ENCODE data around the gene AIF1L.
"Not testable (repeated sequence)": the region's sequence is repeated elsewhere in the genome, so short reads cannot be mapped to it uniquely, and the experiment has no call there.

AIF1L gene

DNA sequence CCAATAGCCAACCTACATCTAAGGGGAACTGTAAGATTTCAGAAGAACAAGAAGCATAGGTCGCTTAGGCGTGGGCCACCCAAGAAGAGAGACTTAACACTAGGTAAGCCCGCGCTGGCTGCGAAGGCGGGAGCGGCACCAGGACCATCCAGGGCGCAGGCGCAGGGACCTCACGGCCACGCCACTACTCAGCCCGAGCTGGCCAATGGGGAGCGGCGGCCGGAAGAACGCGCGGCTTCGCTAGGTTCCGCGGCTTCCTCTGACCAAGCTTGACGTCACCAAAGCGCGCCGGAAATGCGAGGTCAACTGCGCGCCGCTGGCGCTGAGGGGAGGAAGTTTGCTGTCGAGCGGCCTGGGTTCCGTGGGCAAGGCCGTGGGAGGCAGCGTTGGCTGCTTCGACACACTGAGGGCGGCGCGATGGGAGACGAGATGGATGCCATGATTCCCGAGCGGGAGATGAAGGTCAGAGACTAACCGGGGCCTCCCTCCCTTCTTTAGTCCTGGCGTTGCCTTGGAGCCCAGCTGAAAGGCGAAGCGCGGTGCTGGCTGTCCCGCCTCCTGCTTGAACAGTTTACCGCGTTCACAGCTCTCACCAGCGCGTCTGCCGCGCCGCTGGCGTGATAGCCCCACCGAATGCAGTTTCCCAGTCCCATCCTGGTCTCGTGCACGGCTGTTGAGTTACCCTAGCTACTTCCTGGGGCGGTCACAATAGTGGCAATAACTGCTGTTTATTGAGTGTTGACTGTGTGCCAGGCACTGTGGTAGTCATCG, 29.1 kb downstream of the AIF1L start, which contains the start of gene NUP214:
NUP214 (plus strand) TSS at position 299 of the 771 bp plus-strand sequence; CDS start at position 418, 119 bp downstream.
- DNase-seq = peak; percentile 98 to 100

DNA sequence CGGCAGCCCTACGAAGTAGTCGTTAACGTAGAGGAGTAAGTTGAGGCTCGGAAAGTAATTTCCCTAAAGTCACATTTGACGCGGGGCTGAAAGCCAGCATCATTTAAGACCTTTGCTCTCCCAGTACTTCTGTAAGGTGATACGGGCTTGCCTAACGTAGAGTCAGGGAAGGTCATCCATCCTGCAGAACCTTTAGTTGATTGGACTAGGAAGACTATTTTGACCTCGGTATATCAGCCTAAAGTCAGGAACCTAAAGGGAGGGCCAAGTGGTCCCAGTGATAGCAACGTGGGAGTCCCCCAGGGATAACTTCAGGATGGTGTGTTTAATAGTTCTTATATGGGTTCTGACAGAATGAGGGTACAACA, 29.7 kb downstream of the AIF1L start:
- no peak for DNase-seq

DNA sequence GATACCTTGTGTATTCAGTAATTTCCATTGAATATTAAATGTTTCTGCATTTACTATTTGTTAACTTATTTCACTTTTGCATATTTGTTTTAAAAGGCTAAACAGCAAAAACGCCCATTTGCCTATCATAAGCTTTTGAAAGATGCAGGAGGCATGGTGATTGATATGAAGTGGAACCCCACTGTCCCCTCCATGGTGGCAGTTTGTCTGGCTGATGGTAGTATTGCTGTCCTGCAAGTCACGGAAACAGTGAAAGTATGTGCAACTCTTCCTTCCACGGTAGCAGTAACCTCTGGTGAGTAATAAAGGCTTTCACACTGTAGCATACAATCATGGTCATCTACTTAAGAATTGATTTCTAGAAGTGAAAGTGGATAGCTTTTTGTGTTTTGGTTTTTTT, 32.9 kb downstream of the AIF1L start:
- no peak for DNase-seq

DNA sequence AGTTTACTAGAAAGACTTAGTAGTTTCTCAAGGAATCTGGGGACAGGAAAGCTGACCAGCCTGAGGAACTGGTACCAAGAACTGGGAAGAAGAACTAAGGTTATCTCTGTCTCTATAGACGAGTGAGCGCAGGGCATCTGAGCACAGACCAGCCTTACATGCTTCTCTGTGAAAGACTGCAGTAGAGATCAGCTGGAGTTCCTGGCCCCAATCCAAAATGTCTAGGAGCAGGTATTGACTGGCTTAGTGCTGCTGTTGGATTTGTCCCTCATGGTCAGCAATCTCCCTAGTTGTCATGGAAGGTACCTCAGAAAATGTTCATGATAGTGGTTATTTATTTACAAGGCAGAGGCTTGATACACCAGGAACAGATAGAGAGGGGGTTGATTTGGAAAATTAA, 42.3 kb downstream of the AIF1L start:
- DNase-seq = no peak

DNA sequence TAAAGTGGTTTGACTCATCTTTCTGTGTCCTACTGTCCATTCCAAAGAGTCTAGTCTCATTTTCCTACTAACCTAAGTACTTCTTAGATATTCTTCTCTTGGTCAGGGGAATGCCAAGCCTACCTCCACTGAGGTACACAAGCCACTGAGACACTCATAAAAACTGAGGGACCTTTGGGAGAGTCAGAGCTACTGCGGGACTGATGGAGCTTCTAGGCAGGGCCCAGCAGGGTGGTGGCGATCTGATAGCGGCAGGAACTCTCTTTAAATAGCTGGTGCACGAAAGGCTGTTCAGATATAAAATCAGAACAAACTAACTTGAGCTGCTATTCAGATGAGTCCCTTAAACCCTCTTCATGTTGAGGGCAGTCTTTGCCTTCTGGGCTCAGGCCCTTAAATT, 43.8 kb downstream of the AIF1L start:
- no peak for DNase-seq

DNA sequence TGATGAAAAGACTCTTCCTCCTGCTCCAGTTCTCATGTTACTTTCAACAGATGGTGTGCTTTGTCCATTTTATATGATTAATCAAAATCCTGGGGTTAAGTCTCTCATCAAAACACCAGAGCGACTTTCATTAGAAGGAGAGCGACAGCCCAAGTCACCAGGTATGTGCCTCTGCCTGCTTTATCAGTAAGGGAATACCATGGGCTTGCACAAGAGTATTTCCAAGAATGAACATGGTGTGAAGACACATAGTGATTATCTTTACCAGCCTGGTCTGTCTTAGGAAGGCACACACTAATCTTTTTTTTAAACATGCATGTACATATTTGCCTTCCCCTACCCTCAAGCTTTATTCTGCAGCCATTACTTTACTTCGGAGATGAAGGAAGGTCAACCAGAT, 44.2 kb downstream of the AIF1L start:
- DNase-seq = no peak

DNA sequence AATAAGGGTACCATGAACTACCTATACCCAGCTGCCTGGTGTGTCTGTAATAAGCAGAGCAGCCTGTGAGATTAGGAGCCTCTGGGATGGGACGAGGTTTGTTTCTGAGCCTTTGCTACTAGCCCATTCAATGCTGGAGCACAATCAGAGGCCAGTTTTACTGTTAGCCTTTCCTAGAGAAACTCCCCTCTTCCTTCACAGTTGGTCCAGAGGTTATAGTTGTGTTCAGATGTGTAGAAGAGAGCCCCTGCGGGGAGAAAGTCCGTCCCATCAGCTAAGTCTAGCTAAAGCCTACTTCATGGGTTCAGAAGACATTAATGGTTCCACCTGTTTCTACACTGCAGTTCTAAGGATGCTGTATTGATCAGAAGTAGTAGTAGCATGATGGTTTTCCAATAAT, 45.8 kb downstream of the AIF1L start:
- no peak for DNase-seq

DNA sequence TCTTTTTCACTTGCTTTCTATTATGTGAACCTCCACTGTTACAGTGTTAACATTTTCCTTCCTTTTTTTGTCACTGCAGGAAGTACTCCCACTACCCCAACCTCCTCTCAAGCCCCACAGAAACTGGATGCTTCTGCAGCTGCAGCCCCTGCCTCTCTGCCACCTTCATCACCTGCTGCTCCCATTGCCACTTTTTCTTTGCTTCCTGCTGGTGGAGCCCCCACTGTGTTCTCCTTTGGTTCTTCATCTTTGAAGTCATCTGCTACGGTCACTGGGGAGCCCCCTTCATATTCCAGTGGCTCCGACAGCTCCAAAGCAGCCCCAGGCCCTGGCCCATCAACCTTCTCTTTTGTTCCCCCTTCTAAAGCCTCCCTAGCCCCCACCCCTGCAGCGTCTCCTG, 47.9 kb downstream of the AIF1L start:
- no peak for DNase-seq

DNA sequence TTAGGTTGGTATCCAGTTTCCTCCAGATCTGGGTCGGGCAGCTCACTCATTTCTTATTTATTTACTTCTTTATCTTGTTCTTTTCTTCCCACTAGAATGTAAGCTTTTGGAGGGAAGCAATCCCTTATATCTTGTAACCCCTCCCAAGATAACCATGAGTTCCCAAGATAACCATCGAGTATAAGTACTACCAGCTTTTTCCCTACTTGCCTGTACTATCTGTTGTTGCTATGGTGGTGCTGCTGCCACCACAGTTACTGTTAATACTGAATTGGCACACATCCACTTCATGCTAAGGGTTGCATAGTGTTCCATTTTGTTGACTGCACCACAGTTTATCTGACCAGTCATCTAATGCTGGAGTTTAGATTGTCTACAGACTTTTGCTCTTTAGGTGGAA, 48.9 kb downstream of the AIF1L start:
- DNase-seq = no peak

DNA sequence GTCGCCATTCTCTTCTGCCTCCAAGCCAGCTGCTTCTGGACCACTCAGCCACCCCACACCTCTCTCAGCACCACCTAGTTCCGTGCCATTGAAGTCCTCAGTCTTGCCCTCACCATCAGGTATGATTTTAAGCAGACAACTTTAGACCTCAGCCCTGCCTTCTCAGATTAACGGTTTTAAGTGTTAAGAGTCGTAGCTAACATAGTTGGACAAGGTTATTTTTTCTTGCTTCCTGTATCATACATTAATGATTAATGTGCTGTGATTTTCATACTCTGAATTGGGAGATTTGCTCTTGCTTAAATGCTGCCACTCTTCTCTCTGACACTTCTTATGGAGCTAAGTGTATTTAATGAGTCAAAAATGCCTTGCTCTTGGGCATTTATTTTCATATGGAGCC, 49.9 kb downstream of the AIF1L start:
- no peak for DNase-seq

DNA sequence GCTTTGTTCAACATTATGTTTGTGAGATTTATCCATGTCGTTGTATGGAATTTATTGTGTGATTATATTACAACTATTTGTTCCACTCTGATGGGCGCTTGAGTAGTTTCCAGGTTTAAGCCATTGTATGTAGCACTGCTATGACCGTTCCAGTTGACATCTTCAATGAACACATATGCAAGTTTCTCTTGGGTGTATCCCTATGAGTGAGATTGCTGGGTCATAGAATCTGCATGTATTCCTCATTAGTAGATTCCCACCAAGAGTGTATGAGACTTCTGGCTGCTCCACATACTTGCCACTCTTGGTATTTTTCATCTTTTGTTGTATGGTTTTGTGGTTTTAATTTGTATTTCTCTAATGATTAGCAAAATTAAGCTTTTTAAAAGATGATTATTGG, 51.9 kb downstream of the AIF1L start:
- DNase-seq = no peak

DNA sequence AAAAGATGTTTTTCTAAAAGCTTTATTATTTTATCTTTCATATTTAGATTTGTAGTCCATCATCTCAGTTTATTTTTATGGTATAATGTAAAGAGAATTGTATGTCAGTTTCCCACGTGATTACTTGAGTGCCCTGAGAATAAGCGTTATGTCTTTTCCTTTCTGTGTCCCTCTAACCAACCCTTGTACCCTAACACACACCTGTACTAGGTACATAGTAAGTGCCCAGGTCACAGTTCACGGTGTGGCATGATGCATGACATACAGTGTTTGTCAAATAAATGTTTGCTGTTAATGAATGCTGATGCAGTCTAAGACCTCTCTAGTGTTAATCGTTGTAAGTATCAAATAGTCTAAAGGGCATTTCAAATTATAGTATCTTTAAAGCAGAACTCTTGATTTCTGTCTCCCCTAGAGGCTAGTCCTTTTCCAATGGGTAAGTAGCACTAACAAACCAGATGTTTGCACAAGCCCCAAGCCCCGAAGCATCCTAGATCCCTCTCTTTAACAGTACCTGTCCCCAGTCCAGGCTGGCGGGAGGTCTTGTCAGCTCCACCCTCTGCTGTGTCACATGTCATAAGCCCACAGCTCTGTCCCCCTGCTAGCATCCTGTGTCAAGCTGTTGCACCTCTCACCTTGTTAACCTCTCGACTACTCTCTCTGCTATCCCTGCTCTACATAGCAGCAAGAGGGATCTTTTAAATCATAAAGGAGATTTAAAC, 52.8 kb downstream of the AIF1L start:
- no peak for DNase-seq

DNA sequence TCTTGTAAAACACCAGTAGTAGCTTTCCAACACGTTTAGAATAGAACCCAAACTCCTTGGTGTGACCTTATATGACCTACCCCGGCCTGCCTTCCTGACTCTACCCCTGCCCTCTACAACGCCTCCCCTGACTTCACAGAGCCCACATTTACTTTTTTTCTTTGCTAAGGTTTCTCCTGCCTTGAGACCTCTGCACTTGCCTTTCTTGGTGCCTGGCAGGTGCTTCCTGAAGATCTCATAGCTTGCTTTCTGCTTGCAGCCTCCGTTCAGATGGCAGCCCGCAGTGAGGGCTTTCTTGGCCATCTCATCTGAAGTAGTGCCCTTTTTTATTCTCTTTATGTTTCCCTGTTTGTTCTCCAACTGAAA, 53.3 kb downstream of the AIF1L start:
- no peak for DNase-seq

DNA sequence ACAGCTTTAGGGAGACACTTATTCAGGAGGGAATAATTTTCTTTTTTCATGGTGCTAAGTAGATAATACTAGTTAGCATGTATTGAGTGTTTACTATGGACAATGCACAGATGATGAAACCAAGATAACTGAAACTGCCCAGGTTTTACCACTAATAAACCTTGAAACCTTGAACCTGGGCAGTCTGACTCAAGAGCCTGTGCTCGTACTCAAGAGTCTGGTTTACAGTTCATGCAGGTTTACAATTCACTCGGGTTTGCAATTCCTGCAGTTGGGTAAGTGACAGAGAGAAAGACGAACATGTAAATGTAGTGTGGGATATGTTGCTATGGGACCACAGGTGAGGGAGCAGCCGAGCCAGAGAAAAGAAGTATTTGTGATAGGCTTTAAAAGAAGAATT, 57.3 kb downstream of the AIF1L start:
- no peak for DNase-seq

DNA sequence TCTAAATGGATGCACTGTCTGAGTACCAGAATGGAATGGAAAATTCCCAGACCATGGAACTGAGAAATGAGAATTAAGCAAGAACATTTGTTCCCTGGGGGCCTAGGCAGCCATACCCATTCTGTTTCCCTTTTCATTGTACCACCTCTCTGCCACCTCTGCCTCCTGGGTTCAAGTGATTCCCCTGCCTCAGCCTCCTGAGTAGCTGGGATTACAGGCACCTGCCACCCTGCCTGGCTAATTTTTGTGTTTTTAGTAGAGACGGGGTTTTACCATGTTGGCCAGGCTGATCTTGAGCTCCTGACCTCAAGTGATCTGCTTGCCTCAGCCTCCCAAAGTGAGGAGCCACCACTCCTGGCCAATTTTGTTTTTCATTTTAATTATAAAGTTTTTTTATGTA, 62.3 kb downstream of the AIF1L start:
- not testable (repeated sequence) for DNase-seq

DNA sequence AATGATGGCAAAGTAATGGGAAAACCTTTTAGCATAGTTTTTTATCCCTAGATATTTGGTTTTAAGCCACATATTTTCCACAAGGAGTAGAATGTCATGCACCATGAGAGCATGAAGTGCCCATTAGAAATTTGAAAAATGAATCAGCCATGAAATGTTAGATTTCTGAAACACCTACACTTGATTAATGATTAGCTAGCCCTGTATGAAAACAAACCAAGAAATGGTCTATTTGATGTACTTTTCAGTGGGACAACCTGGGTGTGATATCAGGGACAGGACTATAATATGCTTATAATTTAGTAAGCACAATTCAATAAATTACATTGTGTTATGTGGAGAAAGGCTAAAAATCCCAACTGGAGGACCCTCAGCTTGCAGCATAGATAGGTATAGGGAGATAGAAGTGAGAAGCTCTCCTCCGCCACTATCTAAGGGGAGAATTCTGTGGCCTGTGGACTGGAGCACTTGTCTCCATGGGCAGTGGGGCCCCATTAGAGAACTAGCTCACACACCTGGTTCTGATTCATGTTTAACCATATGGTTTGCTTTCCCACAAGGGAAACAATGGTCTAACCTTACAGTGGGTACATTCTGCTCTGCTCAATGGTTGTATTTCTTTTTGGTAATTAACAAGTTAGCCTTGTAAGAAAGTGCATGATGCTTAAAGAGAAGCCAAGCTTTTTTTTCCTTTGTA, 64.2 kb downstream of the AIF1L start:
- no peak for DNase-seq

DNA sequence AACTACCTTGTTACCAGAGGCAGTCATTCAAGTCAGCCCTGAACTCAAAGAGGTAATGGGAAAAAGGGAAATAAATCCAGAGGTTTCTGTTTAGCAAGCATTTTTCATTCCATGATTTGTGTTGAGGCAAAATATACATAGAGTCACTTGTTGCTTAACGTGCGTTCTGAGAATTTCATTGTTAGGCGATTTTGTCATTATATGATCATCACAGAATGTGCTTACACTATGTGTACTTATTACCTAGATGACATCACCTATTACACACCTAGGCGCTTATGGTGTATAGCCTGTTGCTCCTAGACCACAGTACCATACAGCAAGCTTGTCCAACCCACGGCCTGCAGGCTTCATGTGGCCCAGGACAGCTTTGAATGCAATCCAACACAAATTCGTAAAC, 65.3 kb downstream of the AIF1L start:
- no peak for DNase-seq

DNA sequence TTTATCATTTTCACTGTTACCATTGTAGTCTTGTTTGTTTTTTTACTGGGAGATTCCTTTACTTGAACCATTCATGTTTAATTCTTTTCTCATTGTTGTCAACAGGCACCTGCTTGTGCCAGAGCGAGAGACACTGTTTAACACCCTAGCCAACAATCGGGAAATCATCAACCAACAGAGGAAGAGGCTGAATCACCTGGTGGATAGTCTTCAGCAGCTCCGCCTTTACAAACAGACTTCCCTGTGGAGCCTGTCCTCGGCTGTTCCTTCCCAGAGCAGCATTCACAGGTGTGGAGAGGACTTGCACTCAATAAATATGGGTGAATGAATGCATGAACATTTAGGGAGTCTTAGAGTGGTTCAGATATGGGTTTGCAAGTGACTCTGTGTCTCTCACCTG, 66.6 kb downstream of the AIF1L start:
- DNase-seq = no peak

DNA sequence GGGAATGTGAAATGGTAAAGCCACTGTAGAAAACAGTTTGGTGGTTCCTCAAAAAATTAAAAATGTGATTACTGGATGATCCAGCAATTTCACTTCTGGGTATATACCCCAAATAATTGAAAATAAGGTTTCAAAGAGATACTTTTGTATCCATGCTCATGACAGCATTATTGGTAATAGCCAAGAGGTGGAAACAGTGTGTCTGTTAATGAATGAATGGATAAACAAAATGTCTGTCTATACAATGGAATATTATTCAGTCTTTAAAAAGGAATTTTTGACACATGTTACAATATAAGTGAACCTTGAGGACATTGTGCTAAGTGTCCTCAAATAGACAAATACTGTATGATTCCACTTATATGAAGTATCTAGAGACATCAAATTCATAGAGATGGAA, 69.2 kb downstream of the AIF1L start:
- no peak for DNase-seq

DNA sequence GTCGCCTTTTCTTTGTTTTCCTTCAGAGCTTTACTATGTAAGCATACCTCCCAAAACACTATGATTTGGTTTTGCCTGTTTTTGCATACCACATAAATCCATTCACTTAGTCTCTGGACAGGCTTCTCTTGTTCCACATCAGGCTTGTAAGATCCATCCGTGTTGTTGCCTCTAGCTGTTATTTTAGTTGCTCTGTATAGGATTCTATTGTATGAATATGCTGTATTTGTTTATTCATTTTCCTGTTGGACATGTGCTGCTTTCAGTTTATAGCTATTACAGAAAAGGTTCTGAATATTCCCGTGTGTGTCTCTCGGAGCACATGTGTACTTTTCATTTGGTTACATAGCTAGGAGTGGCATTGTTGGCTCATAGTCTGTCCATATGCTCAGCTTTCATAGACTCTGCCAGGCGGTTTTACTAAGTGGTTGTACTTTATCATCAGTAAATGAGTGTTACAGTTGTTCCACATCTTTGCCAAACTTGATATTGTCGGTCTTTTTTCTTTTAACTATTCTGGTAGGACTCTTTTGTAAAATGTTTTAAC, 70.9 kb downstream of the AIF1L start:
- no peak for DNase-seq

DNA sequence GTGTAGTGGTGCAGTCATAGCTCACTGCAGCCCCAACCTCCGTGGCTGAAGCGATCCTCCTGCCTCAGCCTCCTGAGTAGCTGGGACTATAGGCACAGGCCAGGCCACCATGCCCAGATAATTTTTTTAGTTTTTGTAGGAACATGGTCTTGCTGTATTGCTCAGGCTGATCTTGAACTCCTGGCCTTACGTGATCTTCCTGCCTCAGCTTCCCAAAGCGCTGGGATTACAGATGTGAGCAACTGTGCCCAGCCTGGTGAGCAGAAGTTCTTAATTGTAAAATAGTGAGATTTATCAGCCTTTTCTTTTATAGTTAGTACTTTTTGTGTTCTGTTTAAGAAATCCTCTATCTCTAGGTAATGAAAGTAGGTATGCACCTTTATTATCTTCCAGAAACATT, 71.6 kb downstream of the AIF1L start:
- DNase-seq = no peak

DNA sequence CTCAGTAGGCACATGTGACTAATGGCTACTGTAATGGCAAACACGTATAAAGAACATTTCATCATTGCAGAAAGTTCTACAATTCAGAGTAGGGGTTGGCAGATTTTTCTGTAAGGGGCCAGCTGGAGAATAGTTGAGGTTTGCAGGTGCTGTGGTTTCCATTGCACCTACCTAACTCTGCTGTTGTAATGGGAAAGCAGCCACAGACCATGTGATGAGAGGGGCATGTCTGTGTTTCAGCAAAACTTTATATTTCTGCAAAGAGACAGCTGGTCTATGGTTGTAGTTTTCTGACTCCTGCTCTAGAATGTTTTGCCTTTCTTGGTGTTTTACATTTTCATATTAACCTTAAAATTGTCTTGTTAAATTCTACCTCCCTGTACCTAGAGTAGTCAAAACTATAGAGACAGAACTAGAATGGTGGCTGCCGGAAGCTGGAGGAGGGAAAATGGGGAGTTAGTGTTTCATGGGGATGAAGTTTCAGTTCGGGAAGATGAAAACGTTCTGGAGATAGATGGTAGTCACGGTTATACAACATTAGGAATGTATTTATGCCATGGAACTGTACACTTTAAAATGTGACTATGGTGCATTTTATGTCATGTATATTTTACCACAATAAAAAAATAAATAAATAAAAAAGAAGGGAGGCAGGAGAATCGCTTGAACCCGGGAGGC, 73.4 kb downstream of the AIF1L start:
- DNase-seq = no peak

All from activated CD4-positive, alpha-beta T cell treated with anti-CD3 and anti-CD28 coated beads for 4 hours (primary cell).